ENCODE data around the gene IFI44L.

Gene IFI44L

DNA sequence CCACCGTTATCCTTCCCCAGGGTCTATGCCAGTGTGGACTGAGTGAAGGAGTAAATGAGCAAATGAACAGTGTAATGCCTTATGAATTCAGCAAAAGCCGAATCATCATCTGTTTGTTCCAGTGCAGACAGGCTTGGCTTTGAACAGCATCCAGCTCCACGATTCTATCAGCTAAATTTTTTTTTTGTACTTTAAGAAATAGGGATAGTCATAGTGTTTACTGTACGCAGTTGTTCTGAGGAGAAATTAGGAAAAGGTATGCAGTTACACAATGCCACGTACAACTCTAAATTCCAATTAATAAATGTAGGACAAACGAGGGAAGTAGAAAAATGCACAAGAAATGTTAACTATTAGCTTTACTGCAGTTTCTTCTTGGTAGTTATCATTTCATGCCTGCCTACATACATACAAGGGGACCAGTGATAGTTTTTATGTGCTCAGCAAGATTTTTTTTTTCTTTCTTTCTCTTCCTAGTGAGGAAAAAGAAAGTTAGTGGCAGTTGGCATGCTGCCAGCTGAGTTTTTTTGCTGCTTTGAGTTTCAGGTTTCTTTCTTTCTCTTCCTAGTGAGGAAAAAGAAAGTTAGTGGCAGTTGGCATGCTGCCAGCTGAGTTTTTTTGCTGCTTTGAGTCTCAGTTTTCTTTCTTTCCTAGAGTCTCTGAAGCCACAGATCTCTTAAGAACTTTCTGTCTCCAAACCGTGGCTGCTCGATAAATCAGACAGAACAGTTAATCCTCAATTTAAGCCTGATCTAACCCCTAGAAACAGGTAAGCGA lies at the start of gene IFI44L:
Gene IFI44L, plus strand, starts transcription at position 646 of the 777 bp plus-strand sequence. CDS start 7,468 bp downstream, outside the sequence.
- no peak for DNase-seq

DNA sequence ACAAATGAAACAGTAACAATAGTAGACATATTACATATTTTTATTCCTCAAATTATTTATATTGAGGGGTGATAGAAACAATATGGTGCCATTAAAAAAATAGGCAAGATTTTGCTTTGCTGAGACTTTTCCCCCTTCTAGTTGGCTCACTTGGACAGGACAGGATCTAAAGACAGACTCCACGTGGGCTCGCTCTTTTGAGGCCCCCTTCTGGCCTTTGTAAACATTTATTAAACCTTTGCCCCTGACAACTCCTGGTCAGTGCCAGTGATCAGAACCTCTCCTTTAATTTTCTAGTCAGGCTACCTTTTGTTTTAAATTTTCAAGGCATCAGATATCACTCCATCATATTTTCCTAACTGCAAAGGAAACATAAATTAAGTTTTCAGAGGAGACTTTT lies 49.7 kb upstream of the IFI44L start:
- DNase-seq, result no peak

DNA sequence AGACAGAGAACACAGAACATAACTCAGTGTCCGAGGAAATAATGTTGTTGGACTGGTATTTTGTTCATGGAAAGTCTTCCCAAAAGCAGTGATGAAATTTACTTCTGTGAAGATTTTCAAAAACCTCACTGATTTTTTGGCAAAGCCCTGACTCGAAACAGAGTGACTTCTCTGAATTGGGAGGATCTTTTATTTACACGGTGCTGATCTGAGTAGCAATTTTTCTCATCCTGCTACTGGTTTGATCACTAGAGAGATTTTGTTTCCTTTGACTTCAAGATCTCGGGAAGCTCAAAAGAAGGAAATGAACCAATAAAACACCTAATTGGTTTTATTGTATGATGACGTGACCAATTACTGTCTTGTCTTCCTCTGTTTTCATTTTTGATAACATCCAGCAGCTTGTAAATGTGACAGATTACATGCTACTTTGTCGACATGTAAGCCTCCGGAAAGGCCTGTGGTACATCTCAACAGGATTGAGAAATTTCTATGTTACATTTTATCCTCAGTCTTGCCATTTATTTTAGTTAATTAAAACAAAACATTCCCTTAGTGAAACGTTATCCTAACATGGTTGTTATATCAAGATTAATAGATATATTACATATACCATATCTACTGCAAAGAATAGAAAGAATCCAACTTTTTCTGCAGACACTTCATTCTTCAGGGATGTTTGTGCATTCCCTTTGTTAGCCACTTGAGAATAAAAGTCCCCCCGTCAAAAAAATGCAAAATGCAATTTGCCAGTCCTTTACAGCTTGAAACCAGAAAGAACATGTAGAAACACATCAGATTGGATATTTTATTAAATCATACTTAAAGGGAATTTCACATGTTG lies 42.8 kb upstream of the IFI44L start:
- DNase-seq, result no peak

DNA sequence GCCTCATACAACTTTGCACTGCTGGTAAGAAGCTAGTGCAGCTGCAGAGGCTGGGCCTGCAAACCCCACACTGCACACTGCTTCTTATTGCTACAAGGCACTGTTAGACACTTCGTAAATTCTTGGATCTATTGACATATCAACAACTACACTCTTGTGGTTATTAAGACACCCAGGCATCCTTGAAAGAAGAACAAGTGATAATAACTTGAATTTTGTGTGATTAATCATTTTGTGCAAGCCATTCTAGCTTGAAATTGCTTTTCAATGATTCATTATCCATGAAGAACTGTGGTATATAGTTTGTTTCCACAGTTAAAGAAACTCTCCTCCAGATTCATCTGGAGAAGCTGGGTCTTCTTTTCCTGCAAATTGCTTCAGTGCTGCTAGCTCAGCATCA lies 33.7 kb upstream of the IFI44L start:
- no peak for DNase-seq

DNA sequence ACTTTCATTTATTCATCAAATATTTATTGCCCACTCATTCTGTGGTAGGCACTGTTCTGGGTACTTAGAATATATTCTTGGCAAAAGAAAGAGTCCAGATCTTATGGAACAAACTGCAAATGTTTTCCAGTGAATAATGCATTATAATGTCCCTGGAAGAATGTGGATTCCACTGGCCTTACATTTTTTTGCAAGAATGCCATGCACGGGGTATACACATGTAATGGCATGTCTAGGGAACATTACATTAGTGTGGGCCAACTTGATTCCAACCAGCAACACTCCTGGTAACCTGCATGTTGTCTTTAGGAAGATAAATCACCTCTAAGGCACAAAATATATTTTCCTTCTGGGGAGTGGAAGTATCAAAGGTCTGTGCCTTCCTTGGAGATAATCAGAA lies 33.0 kb upstream of the IFI44L start:
- DNase-seq, result no peak

DNA sequence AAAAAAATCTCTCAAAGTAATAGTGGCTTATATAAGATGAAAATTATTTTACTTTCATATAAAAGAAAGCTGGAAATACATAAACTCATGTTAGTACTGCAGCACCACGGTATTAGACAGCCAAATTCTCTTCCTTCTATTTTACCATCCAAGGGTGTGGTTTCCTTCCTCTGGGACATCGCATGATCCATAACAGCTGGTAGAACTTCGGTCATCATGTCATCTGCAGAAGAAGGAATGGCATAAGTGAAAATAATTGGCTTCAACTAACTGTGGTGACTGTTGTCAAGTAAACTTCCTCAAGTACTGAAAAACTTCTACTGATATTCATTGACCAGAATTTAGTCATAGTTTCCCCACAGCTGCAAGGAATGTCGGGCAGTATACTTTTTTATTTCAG lies 28.3 kb upstream of the IFI44L start:
- no peak for DNase-seq

DNA sequence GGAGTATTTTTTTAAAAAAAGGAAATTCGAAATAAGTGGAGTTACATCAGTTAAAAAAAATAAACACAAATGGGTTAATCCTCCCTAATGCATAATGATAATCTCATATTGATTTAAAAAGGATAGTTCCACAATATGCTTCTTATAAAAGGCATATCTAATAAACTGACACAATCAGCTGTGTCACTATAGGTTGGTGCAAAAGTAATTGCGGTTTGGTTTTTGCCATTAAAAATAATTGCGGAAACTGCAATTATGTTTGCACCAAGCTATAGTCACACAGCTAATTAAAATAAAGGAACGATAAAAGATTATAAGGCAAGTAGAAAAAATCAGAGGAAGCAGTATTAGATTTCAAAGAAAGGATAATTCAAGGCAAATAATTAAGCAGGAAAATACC lies 21.0 kb upstream of the IFI44L start:
- DNase-seq, result no peak

DNA sequence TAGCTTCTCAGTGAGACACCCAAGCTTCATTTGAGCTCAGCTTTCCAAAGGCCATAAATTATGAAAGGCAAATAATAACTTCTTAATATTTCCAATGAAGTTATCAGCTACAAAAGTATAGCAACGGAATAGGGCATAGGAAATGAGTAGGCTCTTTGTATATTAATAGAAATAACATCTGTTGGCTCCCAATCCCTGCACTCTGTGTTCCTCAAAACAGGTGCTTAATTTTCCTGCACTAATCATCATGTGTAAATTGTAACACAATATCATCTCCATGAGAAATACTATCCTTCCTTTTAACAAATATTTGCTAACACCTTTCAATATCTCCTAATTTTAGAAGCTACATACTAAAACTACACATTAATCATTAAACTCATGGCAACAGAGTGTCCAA lies 19.2 kb upstream of the IFI44L start:
- DNase-seq, result no peak

DNA sequence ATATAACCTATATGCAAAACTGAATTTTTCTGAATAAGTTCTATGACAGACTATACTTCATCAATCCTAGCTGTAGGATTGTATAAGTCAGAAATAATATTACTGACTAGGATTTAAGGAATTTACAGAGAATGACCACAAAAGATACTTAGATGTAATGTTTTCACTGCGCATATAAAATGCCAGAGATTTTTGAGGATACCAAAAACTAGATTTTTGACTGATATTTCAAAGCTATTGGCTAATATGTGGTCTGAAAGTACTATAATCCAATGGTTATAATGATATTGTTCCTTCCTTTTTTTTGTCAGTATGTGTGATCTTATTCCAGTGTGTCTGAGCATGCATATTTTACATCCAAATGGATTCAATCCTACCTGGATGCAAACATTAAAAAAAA lies 17.0 kb upstream of the IFI44L start:
- no peak for DNase-seq

DNA sequence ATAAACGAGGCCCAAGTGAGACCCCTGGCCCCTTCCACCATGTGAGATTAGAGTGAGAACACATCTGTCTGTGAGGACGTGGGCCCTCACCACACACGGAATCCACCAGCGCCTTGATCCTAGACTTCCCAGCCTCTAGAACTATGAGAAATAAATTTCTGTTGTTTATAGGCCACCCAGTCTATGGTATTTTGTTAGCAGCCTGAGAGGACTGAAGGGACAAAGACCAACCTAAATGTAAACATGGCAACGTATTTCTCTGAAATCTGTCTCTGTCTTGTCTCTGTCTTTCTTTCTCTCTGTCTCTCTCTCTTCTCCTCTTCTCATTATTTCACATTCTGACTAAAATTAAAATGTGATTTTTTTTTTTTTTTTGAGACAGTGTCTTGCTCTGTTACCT lies 15.6 kb upstream of the IFI44L start:
- no peak for DNase-seq

DNA sequence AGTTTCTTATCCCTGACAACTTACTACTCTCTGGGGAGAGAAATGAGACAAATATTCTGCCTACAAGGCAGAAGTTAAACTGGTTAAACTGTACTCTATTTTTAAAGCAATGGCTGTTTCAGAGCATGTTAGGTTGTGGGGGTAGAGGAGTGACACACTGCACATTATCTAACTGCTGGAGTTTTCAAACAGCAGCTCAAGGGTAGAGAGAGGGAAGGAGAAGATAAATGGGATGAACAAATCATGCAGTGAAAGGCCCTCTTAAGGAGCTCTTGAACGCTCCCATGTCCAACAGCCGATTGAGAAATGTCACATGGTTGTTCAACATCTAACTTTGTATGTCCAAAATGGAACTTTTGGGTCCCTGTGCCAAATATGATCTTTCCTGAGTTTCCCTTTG lies 14.0 kb upstream of the IFI44L start:
- no peak for DNase-seq

DNA sequence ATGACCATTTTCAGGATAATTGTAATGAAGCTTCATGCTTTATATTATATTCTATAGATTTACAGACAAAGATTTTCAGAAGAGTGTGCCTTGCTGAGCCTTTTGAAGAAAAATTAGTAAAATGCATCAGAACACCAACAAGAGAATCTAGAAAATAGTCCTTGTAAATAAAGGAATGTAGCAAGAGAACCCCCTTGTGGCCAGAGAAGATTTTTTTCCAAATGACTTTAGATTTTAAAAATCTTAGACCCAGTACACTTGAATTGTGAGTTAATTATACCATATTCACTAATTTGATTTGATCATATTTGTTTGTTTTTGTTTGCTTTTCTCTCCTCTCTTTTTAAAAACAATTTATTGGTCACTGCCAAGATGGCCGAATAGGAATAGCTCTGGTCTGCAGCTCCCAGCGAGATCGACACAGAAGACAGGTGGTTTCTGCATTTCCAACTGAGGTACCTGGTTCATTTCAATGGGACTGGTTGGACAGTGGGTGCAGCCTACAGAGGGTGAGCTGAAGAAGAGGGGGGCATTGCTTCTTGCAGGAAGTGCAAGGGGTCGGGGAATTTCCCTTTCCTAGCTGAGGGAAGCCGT lies 12.8 kb upstream of the IFI44L start:
- no peak for DNase-seq

DNA sequence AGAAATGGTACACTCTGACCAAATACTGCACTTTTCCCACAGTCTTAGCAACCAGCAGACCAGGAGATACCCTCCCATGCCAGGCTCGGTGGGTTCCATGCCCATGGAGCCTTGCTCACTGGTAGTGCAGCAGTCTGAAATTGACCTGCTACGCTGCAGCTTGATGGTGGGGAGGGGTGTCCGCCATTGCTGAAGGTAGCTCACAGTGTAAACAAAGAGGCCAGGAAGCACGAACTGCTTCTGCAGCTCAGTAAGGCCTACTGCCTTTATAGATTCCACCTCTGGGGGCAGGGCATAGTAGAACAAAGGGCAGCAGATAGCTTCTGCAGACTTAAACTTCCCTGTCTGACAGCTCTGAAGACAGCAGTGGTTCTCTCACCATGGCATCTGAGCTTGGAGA lies 12.3 kb upstream of the IFI44L start:
- DNase-seq, result no peak

DNA sequence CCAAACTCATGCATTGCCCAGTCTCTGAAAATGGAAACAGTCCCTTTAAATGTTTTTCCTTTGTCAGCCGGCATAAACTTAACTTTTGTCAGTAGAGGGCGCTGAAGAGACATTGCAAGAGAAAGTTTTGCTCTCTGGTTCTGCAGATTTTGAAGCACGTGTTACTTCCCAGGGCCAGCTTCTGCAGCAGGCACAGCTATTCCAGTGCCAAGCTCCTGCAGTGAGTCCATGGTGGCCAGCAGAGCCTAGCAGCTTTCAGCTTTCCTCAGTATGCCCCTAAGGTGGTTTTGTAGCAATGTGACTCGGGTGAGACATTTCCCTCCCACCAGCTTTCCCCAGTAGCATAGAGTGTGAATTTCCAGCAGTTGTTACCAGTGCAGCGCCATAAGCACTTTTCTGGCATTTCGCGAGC lies 2.6 kb upstream of the IFI44L start:
- DNase-seq, result peak; percentile 87

DNA sequence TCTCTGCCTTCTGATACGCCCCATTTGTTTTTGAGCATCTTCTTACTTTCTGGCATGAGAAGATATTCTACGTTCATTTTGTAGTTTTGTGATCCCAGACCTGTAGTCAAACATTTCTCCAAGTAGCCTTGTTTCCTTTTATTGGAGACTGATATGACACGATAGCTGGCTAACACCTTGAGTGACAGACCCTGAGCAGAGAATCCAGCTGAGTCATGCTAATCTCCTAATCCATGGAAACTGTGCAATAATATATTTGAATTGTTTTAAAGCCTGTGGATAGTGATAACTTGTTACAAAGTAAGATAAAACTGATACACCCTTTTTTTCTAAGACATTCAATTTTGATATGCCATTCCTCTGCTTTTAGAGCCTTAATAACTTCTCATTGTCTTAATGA lies 1.2 kb upstream of the IFI44L start:
- DNase-seq, result no peak

DNA sequence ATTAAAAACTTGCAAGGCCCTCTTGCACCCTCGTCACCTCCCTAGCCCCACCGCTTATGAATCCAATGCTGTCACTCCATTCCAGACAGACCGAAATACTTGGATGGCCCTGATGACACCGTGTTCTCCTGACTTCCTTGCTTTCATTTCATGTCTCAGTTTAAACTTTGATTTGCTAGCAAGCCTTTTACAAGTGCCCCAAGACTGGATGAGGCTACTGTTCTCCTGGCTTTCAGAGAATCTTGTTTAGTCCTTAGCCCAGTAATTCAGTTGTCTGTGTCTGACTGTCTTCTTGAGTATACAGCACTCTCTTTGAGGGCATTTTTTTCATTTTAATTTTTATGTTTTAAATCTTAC lies 824 bp upstream of the IFI44L start:
- DNase-seq, result no peak

DNA sequence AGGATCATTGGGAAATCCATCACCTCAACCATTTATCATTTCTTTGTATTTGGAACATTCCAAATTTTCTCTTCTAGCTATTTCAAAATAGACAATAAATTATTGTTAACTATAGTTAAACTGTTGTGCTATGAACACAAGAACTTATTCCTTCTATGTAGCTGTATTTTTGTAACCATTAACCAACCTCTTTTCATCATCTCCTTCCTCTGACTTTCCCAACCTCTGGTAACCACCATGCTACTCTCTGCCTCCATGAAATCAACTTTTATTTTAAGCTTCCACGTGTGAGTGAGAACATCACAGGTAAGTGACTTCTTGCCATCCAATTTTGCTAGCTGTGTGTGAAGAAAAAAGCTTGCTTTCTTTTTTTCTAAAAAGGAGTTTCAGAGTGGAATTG lies 418 bp downstream of the IFI44L start:
- DNase-seq, result no peak

DNA sequence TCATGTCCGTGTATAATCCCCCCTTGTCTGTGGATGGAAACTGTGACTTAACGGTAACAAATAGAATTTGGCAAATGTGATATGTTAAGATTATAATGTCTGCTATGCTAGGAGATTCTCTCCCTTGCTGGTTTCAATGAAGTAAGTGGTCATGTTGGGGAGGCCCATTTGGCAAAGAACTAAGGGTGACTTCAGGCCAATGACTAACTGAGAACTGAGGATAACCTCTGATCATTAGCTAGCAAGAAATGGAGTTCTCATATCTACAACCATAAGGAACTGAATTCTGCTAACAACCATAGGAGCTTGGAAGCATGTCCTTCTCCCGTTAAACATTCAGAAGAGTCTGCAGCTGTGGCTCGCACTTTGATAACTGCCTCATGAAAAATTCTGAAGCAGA lies 2.3 kb downstream of the IFI44L start:
- no peak for DNase-seq

DNA sequence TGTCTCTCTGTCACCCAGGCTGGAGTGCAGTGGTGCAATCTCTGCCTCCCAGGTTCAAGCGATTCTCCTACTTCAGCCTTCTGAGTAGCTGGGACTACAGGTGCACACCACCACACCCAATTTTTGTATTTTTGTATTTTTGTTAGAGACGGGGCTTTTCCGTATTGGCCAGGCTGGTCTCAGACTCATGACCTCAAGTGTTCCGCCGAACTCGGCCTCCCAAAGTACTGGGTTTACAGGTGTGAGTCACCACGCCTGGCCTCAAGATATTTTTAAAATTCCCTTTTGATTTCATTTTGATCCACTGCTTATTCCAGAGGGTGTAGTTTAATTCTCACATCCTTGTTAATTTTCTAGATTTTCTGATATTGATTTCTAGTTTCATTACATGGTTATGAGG lies 3.8 kb downstream of the IFI44L start:
- DNase-seq, result no peak

DNA sequence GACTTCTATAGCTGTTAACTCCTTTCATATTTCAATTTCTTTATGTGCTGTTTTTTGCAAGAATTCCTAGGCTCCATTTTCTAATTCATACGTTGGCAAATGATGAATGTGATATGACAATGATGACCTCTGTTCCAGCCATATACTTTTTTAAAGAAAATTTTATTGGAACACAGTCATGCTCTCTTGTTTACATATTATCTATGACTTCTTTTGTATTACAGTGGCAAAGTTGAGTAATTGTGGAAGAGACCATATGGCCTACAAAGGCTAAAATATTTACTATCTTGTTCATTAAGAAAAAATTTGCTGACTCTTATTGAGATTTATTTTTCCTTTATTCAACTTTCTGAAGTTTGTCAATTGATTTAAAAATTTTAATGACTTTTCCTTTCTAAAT lies 7.1 kb downstream of the IFI44L start:
- no peak for DNase-seq

DNA sequence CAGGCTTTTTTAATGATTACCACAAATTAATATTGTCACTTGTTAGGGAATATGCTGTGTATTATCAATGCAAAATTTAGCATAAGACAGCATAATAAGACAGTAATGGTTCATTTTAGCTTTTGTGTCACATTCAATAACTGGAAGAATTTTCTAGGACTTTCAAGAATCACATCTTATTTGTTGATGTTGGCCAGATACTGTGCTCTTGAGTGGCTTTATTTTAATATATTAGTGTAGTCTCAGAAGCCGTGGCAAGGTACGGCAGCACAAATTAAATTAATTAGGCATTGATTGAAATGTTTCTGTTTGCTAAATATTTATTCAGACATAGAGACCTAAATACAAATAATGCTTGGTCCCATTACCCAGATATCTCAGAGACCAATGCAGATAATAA lies 10.4 kb downstream of the IFI44L start:
- DNase-seq, result no peak

DNA sequence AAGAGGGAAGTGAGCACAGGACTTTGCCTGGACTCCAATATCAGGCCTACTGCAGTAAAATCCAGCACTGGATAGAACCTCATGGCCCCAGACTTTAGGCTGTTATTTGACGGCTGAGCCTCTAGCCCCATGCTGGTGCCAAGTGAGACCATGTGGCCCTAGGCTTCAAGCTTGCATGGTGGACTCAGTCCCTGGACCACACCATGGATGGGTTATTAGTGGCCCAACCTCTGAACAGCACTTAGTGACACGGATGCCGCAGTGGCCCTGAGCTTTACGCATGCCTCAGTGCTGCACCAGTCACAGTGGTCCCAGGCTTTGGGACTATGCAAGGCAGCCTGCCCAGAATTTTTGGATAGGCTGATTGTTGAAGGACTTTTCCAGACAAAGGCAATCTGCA lies 13.0 kb downstream of the IFI44L start:
- DNase-seq, result no peak

DNA sequence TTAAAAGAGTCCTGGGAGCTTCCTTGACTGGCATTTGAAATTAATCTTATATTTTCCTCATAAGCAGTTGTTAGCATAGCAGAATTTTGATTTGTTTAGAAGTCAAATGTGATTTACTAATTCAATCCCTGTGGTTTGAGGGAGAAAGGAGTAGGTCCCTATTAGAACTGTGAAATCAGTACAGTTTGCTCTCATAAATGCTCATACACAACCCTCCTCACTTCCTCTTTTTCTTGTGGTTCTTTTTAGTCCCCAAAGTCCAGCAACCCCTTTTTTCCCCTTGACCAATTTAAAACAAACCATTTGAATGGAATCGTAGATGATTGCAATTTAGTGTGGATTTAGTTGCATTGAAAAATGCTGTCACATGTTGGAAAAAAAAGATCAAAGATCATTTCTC lies 20.2 kb downstream of the IFI44L start:
- no peak for DNase-seq

DNA sequence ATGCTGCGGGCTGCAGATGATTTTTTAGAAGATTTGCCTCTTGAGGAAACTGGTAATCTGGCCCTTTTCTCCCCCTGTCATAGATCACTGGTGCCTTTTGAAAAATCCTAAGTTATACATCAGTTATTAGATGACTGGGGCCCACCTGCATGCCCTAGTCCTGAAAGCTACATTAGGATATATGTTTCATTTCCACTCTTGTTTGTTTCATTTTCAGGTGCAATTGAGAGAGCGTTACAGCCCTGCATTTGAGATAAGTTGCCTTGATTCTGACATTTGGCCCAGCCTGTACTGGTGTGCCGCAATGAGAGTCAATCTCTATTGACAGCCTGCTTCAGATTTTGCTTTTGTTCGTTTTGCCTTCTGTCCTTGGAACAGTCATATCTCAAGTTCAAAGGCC lies 21.3 kb downstream of the IFI44L start:
- DNase-seq, result no peak

Data from amniotic stem cell (primary cell).